ENCODE results near the gene GAGE10. TPM values are rescaled to one million over a fixed set of nuclear protein-coding genes. Genes with fewer than 3 reads are reported as not detected.

The GAGE10 gene
- total RNA-seq, 6 experiments from 2014 or later, result not detected

DNA sequence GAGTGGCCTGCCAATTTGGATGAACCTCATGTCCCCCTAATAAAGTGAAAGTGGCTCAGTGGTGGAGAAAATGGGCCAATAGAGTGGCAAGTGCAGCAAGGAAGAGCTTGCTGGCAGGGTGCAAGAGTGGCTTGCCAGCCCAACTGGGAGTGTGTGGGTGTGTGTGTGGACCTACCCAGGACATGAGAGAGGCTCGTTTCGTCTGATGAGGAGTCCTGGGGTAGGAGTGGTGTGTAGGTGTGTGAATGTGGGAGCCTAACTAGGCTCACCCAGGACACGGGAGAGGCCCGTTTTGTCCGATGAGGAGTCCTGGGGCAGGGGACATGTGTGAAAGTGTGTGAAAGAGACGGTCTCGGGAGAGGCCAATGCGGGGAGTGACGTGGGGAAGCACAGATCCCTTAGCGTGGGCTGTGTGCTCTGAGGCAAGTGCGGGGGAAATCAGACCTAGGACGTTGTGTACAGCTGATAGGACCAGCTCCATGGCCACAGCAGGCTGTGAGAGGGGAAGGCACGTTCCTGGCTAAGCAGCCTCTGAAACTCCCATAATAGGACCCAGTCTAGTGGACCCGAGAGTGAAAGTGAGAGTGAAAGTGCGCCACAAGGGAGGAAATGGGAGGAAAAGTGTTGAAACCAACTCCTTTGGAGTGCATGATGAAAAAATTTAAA, 5.3 kb downstream of the GAGE10 start:
- Histone ChIP-seq H3K9me3 (no peaks in the 10 kb centered on the region), H3K36me3 (no peaks in the 10 kb centered on the region), H3K27me3 (no peaks in the 10 kb centered on the region), H3K4me3 (peak overlapping the region; percentile 16 to 29 (median 23)), H3K27ac (peak overlapping the region; percentile 27 to 43 (median 42)), H3K4me1 (no peaks in the 10 kb centered on the region)
- DNase-seq, result no peak
- TF ChIP-seq CTCF (IDR thresholded peaks at IDR 0.05) (no peak), POLR2A (IDR thresholded peaks at IDR 0.05) (no peak)
- intact Hi-C loops (cut with DNase I), result no loop called here
- WGBS (ENCODE audit: insufficient coverage, low coverage, low lambda C conversion rate, missing lambda C conversion rate), result 29% methylated on average over 7 of the region's 15 CpGs
- ATAC-seq, result peak; percentile 59 to 80 (median 70)

GRCh38 chrX:49309401-49309981, 6.0 kb downstream of the GAGE10 start:
- Histone ChIP-seq H3K4me3 (peak overlapping the region; percentile 16 to 29 (median 23)), H3K4me1 (no peaks in the 10 kb centered on the region), H3K27ac (peak overlapping the region; percentile 27 to 43 (median 42)), H3K9me3 (no peaks in the 10 kb centered on the region), H3K27me3 (no peaks in the 10 kb centered on the region), H3K36me3 (no peaks in the 10 kb centered on the region)
- ATAC-seq, result peak; percentile 45 to 69 (median 52)
- no peak for TF ChIP-seq POLR2A (IDR thresholded peaks at IDR 0.05)
- no peak for TF ChIP-seq CTCF (IDR thresholded peaks at IDR 0.05)
- DNase-seq, result no peak
- 20% methylated on average over 8 of the region's 8 CpGs for WGBS (ENCODE audit: insufficient coverage, low coverage, low lambda C conversion rate, missing lambda C conversion rate)
- intact Hi-C loops (cut with DNase I), result no loop called here

DNA sequence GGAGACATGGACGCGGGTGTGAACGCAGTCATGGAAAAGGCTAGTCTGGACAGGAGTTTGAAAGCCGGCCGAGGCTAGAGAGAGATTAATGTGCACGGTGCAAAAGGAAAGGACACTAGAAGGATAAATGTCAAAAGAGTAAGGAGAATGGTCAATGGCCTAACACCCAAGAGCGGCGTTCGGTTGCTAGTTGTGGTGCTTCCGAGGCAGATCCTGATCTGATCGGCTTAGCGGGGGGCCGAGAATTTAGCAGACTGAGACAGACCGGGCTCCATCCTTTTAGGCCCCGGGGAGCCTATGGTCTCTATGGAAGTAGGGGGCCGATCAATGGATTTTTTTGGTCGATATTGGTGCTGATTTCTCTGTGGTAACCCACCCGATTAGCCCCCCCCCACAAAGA, 6.9 kb downstream of the GAGE10 start:
- Histone ChIP-seq H3K4me3 (no peak overlapping the region), H3K9me3 (no peaks in the 10 kb centered on the region), H3K27me3 (no peaks in the 10 kb centered on the region), H3K36me3 (no peaks in the 10 kb centered on the region), H3K4me1 (no peaks in the 10 kb centered on the region), H3K27ac (no peak overlapping the region)
- TF ChIP-seq CTCF (IDR thresholded peaks at IDR 0.05) (no peak), POLR2A (IDR thresholded peaks at IDR 0.05) (no peak)
- intact Hi-C loops (cut with DNase I), result no loop called here
- ATAC-seq (no peak), DNase-seq (no peak)
- WGBS (ENCODE audit: insufficient coverage, low coverage, low lambda C conversion rate, missing lambda C conversion rate), result 72% methylated on average over 15 of the region's 18 CpGs

DNA sequence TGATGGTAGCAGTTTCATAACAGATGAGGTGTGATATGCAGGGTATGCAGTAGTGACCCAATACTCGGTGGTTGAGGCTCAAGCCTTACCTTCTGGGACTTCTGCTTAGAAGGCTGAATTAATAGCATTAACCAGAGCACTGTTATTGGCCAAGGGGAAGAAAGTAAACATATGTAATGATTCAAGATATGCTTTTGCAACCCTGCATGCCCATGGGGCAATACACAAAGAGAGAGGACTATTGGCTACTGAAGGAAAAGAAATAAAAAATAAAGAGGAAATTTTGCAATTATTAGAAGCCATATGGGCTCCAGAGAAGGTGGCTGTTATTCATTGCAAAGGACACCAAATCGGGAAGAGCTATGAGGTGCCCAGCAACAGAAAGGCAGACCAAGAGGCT, 8.7 kb downstream of the GAGE10 start:
- no peaks in the 10 kb centered on the region for H3K36me3 ChIP-seq
- H3K9me3 ChIP-seq, result no peaks in the 10 kb centered on the region
- no peak for DNase-seq
- 27% methylated on average over 2 of the region's 2 CpGs for WGBS (ENCODE audit: insufficient coverage, low coverage, low lambda C conversion rate, missing lambda C conversion rate)
- ATAC-seq, result no peak
- intact Hi-C loops (cut with DNase I), result no loop called here
- no peak overlapping the region for H3K27ac ChIP-seq
- TF ChIP-seq POLR2A (IDR thresholded peaks at IDR 0.05) (no peak), CTCF (IDR thresholded peaks at IDR 0.05) (no peak)
- H3K4me3 ChIP-seq, result no peak overlapping the region
- H3K4me1 ChIP-seq, result no peaks in the 10 kb centered on the region
- H3K27me3 ChIP-seq, result no peaks in the 10 kb centered on the region

All from right lobe of liver (tissue), 6 donors.